HG02943 (cell line): ENCODE data around the gene MICAL3.

Experiments used
- ATAC-seq: cut with Tn5 transposase; IDR thresholded peaks from one replicate; pipeline ENCODE4 v1.9.1; 2021; ENCODE audit warnings: mild to moderate bottlenecking, low read depth, moderate library complexity; ENCODE audit not compliant: unreplicated experiment

MICAL3 gene

DNA sequence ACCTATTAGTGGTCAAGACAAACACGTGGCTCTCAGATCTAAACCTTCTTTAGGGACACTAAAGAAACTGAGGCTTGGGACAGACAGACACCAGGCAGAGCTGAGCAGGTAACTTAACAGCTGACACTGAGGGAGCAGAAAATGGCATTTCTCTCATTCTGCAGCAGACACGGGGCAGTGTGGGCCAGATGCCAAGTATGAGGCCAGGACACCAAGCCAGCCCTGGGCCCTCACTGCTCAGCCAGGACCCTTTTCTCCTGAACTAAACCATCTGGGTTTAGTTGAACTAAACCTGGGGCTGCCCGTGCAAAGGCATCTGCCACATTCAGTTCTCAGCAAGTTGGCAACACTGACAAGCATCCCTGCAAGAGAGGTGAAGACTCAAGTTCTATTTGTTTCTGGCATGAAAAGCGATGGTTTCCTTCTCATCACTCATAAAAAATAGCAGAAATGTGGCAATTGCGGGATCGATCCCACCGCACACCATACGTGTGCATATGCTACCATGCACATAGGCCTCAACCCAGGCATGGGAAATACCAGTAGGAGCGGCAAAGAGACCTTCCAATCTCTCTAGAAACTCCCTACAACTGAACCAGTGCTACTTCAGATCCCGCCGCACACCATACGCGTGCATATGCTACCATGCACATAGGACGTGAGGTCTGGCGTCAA is 150.0 kb downstream of the MICAL3 start:
- ATAC-seq: no peak

DNA sequence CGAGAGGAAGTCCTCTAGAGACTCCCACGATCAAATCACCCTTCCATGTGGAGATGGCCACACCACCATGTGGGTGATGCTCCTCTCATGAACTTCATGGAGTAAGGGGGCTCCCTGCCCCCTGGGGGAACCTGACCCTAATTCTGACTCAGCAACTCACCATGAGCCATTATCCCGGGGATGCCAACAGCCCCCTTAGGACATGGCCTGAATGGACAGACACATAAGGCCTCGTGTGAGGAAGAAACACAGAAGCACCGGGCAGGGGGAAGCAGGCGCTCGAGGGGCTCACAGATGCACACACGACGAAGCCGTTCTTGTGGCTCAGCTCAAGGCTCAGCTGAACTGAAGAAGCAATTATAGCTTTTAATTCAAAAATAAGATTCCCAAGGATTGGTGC is 150.6 kb downstream of the MICAL3 start:
- ATAC-seq: no peak

DNA sequence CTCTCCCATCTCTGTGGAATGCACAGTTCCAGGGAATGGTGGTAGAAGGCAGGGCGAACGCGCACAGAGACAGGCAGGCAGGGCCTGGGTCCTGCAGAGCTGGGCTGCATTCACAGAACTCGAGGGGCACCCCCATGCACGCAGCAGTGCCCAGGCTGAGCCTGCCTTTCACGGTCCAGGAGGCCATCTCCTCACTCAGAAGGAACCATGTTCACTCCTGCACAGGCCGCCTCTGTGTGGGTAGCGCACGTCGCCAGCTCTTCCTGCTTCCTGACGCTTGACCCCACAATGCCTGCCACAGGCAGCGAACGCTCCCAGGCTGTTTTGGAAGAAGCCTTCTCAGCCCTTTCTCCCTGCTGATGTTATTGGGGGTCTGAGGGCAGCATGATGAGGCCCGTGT is 151.2 kb downstream of the MICAL3 start:
- no peak for ATAC-seq

DNA sequence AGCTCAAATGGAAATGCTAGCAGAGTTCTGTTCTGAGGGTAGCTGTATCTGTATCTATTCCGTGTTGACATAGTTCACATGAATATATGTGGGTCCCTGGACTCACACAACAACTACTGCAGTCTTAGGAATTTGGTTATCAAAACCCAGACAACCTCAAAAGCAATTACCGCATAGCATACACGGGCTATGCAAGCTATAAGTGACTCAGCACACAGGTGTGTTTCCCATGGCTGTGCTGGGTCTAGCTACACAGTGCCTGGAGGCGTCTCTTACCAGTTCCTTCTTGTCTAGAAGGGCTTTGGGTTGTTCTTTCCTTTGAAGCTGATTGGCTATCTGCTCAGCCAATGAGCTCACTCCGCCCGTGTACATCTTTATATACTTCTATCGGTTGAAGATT is 151.9 kb downstream of the MICAL3 start:
- no peak for ATAC-seq

DNA sequence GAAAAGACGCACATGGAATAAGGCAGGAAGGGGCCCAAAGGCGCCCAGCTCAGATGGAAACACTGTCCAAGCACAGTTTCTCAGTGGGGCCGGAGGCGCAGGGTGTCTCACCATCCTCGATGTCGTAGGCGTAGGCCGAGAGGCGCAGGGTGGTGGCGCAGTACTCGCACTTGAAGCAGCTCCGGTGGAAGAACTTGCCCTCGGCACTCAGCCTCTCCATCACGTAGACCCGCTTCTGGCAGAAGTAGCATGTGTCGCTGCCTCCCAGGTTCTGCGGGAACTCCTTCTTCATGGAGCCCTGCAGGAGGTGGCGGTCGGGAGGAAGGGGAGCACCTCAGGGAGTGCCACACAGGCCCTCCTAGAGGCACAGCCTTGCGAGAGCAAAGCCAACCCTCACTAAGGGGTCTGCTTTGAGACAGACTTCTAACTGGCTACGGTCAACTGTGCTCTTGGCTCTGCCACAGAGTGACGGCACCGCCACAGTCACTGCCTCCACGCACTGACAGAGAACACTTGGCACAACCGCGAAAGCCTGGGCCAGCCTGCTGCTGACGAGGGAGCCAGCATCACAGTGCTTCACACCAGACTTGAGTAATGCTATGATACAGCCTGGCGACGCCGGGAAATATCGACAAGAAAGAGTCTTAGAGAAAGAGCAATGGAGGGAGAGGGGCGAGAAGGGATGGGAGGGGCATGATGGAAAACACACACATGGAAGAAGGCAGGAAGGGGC is 152.5 kb downstream of the MICAL3 start:
- no peak for ATAC-seq

DNA sequence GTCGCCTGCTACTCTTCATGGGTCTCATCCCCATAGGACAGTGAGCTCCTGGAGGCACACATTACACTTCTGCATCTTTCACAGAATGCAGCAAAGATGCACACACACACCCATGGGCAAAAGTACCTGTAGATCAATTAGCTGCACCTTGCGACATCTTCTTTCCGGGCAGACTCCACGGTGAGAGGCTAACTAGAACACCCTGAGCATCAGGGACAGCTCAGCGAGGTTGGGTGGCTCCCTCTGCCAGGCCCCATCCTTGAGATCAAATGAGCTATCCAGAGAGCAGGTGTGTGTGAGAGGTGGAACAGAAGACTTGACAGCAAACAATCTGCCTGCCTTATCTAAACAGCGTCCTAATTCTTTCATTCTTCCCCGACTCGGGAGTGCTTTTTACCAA is 154.0 kb downstream of the MICAL3 start:
- no peak for ATAC-seq

DNA sequence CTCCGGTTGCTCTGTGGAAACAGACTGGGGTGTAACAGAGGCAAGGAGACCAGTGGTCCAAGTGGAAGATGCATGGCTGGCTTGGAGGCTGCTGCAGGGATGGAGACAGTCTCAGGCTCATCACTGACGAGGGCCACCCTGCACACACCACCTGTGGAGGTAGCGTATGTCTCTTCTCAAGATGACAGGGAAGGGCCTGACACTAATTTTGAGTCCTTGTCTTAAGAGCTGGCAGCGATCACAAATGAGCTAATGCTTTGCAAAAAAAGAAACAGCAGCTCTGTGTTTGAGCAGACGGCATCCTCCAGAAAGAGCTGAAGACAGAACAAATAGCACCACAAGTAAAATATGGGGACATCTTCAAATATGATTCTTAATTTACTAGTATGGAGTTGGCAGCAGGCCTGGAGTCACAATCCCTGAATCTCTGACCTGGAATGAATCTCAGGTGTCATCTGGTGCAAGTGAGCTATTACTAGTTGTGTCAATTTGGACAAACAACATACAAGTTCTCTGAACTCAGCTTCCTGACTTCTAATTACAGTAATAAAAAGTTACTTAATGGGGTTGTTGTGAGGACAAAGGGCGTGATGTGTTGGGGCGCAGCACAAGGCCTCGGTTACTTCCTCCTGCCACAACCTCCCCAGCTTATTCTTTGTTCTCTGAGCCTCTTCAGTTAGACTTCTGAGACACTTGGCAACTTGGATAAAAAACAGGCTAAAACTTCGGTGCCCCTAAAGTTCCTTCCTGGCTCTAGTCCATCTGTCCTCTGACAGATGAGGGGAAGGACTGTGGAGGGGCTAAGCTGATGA is 154.9 kb downstream of the MICAL3 start:
- ATAC-seq: no peak

DNA sequence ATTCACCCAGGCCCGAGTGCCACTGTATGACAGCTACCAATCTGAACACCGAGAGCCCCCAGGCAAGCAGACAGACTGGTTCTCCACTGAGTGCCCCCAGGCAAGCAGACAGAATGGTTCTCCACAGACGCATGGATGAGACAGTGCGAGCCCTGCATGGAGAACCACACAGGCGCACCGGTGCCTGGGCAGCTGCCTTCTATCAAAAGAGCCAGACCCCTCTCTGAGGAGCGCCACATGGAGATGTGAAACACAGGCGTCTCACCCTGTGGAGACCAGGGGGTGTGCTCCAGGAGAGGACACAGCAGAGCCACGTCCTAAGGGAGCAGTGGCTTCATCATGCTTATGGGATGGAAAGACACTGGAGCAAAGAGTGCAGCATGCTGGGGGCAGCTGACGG is 155.6 kb downstream of the MICAL3 start:
- no peak for ATAC-seq

DNA sequence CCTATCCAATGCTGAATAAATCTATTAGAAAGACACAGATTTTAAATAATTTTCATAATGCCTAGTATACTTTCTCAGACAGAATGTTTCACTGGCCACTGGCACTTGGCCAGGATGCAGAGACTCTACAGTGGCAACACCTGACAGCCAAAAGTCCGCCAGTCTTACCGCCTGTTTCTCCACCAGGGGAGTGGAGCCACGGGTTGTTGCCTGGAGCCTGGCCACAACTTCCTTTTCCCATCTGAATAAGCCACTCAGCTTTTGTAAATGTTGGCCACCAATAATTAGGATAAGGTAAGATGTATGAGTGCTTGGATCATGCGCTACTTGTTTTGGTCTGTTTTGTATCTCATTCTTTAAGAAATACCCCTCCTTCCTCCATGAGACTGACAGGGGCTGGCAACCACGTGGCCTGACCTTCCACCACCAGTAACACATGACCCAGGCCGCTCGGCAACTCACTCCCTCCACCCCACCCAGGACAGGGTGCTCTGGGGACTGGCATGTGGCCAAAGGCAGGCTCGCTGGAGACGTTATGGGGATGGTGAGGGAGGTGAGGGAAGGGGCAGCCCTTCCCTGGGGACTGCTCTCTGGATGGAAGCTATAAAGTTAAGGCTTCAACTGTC is 157.1 kb downstream of the MICAL3 start:
- no peak for ATAC-seq

DNA sequence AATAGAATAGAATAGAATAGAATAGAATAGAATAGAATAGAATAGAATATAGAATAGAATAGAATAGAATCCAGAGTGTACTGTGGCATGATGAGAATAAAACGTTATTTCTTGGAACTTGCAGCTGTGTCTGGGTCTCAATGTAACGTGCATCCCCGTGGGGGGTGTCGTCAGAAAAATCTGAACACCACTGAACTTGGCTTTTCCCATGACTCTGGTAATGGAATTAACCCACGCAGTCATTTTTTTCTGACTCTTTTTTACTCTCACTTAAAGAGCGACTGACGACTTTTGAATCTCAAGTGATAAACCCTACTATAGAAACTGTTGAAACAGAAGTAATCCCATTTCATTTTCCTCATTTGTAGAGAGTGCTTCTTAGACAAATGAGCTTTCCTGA is 157.7 kb downstream of the MICAL3 start:
- ATAC-seq: no peak

DNA sequence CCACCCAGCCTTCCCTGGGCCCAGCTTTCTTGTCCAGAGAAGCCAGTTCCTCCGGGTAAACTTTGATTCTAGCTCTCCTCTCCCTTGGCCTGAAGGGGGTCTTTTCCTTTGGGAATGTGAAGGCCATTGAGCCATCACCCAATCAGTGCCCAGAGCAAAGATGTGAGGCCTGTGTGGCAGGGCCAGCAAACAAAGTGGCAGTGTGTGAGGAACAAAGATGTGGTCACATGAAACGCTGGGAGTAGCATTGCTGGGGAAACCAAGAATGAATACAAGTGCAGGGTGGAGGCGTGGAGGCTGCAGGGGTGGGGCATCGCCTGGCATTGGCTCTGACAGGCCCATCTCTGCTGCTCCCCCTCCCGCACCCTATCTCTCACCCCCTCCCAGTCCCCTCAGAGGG is 158.2 kb downstream of the MICAL3 start:
- ATAC-seq: no peak

DNA sequence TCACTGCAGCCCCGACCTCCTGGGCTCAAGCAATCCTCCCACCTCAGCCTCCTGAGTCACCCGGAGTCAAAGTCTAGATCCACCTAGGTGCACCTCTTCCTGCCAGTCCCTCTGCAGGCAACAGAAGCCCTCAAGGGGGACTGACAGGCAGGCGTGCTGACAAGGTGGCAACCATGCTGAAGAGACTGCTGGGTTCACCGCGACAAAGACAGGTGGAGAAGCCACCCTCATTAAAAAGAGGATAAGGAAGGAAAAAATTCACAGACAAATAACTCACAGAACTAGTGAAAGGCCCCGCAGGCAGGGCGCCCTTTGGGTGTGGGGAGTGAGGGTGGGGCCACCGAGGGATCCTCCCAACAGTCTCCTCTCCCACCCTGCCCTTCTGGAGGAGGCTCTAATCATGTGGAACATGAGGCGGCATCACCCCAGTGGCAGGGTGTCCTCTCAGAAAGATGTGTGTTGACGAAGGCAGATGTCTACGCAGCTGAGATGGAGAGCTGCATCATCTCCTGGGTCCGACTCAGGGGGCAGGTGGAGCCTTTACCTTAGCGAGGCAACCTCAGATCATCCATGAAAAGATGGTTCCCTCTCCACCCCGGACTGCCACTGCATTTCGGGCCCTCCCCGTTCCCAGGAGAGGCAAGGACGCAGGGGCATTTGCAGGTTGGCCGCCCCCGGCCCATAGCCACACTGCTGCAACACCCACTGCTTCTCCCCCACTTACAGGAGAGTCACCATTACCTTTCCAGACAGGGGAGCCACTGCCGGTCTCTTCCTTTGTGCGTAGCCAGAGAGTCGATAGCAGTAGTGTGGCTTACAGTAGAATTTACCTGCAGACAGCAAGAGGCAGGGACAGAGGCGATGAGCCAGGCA is 158.9 kb downstream of the MICAL3 start:
- no peak for ATAC-seq

DNA sequence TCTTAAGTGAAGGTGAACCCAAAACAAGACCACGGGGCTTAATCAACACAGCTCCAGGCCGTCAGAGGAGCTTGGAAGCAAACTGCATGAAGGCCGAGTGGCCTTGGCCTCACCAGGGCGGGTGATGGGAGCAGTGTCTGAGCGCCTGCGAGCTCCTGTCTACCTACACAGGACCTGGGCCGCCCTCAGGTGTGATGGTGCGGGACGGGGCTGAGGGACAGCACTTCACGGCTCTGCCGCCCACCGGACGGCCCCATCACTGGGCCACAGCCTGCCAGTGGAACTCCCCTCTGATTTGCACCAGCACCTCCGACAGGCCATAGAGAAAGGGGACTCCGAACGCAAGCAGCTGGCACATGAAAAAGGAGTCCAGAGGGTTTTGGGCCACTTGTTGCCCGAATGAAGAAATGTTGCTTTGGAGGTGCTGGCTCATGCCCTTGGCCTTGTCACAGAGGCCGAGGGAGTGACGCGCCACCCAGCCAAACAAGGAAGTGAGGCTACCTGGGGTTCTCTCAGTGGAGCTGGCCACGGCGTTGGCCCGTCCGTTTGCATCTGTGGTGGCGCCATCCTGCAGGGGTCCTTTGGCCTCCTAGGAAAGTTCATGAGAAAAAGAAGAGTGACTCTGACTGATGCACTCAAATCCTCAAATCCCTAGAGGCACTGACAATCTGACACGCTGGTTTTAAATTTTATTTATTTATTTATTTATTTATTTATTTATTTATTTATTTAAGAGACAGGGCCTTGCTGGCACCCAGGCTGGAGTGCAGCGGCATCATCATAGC is 159.8 kb downstream of the MICAL3 start:
- ATAC-seq: no peak

DNA sequence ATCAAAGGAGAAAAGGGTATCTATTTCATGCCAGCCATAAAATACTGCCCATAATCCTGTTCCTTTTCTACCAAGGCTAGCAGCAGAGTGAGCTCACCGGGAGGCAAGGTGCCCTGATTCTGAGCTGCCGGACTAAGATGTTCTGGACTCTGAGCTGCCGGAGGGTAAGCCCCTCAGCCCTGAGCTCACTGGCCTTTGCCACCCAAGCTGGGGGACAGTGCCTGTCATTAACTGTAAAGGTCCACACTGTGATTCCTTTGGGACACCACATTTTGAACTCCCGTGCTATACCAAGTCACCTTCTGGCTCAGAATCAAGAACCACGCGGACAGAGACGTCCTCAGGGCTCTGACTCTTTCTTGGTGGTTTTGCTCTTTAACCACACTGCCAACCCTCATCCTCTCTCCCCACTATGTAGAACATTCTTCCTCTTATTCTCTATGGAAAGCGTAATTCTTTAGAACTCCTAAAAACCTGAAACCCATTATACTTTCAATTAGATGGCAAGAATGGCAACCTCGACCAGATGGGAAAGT is 161.6 kb downstream of the MICAL3 start:
- ATAC-seq: no peak

DNA sequence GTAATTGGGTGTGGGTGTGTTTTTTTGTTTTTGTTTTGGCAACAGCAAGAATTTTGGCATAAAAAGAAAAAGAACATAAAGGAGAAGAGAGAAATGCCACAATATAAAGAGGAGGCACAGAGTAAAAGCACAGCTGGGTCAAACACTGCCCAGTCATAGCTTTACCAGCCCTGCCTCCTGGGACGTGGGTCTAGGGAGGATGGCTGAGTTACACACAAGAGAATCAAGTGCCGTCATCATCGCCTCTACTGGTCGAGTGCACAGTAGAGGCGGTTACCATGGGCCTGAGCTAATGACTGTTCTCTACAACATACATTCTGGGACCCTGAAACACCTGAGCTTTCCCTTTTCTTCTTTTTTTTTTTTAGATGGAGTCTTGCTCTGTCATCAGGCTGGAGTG is 162.5 kb downstream of the MICAL3 start:
- no peak for ATAC-seq

DNA sequence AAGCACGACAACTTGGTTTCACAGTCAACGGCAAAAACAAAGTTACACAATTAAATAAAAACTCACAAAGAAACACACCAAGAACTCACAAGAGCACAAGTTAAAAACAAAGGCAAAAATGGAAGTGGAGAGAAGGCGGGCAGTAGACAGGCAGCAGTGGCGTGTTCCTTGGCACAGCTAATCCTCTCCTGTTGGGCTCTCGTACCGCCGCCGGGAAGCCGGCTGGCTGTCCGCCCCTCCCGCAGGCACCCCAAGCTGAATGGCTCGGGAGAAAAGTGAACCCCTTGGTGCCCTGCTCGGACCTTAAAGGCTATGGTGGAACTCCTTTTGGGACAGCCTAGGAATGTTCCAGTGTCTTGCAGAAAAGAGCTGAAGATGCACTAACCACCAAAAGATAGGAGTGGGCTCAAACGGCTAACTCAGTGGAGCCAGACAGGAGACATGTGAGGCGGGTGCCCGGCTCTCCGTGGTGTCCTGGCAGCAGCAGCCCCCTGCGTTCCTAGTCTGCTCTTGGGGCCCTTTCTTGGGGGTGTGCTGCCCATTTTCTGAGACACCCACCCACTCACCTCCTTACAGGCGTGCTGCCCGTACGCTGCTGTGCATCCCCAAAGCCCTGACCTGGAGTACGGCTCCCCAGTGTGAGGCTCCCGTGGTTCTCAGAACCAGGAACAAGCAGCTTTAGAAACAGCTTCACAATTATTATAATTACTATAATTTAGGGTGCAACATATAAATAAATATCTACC is 164.0 kb downstream of the MICAL3 start:
- no peak for ATAC-seq

DNA sequence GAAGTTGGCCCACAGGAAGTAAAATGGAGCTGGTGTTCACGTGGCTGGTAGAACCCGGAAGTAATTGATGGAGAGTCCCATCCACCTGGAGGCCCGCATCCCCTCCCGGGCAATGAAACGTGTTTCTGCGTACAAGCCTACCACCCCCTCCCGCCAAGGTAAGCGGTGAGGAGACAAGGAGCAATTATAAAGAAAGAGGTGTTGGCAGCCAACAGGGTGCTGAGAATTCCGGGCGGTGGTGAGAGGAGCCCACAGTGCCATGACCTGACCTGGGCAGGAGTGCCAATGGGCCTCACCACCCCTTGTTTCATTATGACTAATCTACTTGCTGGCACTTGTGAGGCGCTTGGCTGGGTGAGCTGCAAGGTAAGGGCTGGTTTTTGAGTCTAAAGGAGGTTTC is 166.3 kb downstream of the MICAL3 start:
- ATAC-seq: no peak

DNA sequence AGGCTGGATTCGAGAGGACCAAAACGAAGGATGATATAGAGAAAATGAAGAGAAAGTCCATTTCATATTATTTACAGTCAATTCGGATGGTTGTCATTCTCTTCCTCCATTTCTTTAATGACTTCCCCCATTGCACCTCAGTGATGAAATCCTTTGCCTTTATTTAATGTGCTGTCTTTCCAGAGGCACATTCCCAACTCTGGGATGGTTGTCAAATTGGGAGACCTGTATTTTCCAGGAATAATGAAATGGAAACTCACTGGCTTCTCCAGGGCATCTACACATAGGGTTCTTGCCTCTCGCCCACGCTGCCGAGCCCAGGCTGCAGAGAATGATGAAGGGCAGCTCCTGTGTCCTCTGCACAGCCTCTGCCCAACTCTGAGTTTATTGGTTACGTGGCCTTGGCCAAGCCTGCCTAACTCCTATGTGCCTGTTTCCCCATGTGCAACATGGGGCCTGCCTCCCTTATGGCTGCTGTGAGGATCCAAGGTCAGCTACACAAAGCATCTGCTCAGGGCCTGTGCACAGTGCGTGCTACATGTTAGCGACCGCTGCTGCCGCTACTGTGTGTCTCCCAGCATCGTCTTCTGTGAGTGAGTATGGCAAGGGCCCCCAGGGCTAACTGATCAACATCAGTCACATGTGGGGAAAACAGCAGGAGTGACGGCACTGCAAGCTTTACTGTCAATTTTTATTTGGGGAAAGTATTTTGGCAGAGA is 168.6 kb downstream of the MICAL3 start:
- ATAC-seq: no peak
